GM08714 (cell line): ENCODE measurements around the gene NUP88.

ENCODE experiments used
- H3K4me3 ChIP-seq: fragments of 200-500 bp; sonication (Bioruptor generic); 2 replicates; pipeline ENCODE4 v1.5.1; 2014; ENCODE audit warnings: mild to moderate bottlenecking, low read length, inconsistent platforms
- ZNF274 ChIP-seq: IDR thresholded peaks from 2 replicates; pipeline ENCODE4 v1.6.1; 2012; ENCODE audit warnings: mild to moderate bottlenecking, low read depth, low read length

The NUP88 gene

DNA sequence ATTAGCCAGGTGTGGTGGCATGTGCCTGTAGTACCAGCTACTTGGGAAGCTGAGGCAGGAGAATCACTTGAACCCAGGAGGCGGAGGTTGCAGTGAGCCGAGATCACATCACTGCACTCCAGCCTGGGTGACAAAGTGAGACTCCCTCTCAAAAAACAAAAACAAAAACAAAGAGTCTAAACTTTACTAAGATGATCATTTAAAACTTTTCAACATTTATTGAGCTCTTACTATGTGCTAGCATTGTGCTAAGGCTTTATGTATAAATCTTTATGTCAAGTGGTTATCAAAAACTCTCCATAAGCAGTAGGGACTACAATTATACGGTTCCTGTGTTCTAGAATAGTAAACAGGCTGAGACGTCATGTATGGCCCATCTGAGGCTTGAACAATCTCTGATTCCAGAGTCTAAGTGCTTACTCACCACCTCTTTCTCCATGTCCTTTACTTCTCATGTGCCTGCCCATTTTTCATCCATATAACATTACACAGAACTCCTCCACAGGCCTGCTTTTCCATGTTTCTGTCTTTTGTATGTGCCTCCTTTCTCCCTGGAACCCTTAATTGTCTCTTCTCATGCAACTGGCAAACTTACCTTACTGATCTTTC, 66.7 kb downstream of the NUP88 start:
- H3K4me3 ChIP-seq = no peak overlapping the region
- TF ChIP-seq ZNF274 = no peak

DNA sequence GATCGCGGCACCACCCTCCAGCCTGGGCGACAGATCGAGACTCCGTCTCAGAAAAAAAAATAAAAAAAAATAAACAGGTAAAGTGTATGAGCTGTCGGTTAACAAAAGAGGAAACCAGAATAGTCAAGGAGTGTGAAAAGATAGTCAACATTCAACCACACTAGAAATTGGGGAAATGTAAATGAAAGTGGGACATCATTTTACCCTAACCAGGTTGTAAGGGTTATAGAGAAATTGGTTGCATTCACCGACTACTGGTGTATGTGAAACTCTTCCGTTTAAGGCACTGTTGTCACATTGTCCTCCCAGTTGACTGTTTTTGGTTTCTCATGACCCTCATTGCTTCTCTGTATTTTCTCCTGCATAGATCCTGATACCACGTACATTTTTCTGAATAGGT, 74.5 kb downstream of the NUP88 start:
- no peak for TF ChIP-seq ZNF274
- no peak overlapping the region for H3K4me3 ChIP-seq
